GM19025 (cell line): ENCODE results near the gene FANCG.
A peak's percentile ranks its signal among the peaks of the same experiment; 100 is the strongest.

ENCODE experiments used
- ATAC-seq: cut with Tn5 transposase; IDR thresholded peaks from one replicate; pipeline ENCODE4 v1.9.1; 2021; ENCODE audit warnings: mild to moderate bottlenecking, low read depth, moderate library complexity; ENCODE audit not compliant: unreplicated experiment

The FANCG gene

DNA sequence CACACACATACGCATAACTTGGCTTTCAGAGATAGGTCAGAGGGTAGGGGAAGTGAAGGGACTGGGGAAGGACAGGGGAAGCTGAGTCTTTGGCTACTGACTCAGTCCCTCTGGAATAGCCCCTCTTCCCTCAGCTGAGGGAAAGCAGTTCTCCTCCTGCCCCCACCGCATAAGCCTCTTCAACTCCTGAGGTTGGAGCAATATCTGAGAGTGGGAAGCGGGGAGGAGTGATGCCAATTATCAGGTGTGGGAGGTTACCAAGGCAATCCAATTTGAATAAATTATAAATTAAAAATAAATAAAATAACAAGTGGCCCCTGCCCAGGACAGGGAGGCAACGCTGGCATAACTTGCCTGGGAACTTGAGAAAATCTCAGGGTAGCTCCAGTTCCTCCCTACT is 24.8 kb upstream of the FANCG start:
- ATAC-seq = no peak

DNA sequence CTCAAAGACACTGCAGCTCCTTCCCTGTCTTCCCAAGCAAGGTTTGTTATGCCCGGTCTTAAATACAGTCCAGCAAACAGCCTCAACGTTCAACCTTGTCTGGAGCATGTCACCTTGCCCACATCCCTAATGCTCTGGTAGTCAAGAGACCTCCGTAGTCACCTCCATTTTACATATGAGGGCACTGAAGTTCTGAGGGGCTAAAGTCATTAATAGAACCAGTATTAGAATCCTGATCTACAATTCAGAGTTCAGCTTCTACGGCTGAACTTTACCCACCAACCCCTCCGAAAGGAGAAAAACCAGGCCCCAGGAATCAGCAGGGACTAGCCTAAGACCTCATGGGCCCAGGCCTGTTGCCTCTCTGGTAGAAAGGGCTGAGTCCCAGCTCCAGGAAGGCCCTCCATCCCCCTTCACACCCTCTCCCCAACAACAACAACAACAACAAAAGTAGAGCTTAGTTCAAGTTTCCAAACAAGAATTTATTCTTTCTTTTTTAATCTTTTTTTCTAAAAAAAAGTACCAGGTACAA is 24.0 kb upstream of the FANCG start:
- ATAC-seq = no peak

DNA sequence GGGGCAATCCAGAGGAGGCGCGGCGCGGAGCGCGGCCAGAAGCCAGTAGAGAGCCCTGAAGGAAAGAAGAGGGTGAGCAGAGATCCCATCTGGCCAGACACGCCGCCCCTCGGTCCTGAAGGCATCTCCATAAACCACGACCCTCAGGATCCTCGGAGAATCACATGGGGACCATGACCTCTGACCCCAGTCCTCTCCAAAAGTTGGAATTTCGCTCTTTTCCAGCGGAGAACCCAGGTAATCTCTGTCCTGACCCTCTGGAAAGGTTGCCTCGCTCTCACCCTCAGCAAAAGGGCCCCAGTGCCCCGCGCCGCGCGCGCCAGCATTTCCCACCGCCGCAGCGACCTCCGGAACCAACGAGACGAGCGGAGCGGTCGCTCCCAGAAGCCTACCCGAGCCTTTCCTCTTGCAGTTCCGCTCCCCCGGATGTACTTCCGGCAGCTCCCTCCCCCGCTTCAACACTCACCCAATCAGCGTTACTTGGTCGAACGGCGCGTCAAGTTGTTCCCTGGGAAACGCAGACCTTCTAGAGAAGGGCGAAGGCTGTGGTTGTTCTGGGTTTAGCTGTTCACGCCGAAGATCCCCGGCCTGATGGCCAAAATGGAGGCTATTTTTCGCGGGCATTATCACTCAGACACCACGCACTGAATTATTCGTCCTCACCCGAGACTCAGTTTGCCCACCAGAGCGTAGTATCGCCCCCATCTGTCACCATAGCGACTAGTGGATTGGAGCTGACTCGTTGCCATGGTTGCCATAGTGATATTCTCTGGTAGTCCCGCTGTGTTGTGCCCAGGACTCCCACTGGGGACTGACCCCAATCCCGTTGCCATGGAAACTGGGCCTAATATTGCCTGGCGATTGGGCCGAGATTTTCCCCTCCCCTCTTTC is 23.3 kb upstream of the FANCG start, which contains the start of gene STOML2:
Gene STOML2 (minus strand): TSS at position 363 of the 891 bp plus-strand sequence. CDS start 37 bp downstream, at position 326.
- ATAC-seq = peak; percentile 95

DNA sequence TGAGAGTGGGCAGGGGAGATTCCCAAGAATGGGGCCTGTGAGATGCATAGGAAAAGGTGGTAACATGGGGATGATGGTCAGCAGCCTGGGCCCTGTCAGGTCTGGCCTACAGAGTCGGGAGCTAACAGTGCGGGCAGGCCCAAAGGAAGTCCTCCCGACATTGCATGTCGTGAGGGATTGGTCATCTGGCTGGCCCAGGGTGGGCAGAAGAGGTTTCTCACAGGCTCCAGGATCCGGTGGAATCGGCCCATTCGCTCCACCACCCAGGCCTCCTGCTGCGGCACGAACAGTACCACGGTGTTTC is 22.7 kb upstream of the FANCG start:
- no peak for ATAC-seq

DNA sequence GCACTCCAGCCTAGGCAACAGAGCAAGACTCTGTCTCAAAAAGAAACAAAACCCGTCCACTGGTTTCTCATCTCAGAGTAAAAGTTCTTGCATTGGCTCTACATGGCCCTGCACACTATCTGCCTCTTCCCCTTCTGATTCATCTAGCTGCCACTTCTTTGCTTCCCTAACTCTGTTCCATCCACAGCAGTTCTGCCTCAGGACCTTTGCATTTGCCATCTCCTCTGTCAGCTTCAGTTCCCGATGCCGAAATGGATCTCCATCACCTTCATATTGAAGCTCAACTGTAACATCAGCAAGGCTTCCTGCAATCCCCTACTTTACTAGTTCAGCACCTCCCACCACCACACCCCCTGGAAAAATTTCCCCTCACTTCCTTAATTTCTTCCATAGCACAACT is 17.8 kb upstream of the FANCG start:
- no peak for ATAC-seq

DNA sequence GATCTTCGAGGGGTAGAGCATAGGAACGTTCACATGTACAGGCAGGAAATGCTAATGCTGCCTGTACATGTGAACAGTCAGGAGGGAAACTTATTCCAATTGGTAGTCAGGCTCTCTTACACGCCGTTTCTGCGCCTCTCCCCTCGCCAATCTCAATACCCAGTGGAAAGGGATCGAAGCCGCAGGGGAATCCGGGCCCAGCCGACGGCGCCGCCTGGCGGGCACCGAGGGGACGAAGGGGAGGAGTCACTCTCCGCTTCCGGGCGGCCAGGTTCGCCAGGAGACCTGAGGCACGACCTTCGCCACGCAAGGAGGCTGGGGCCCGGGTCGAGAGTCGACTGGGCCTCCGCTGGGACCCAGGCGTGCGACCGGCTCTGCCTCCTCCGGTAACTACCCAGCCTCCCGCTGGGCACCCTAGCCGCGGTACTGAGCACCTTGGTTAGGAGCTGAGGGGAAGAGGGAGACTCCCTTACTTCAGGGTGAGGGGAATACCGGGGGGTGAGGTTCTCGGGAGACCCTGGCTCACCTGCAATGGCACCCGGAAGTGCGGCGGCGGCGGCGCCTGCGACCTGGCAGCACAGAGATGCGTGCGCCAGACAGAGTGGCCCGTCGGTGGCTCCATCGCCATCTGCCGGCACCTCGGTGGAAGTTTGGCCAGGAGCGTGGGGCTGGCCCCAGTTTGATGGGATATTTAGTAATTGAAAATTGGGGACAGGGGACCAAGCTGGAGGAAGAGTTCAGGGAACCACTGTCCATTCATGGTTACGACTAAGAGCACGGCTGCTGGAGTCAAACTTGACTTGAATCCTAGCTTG is 16.5 kb upstream of the FANCG start, which contains the start of gene PIGO:
Gene PIGO (minus strand): TSS at position 557 of the 815 bp plus-strand sequence. CDS start 1,026 bp downstream, outside the sequence.
- ATAC-seq = peak; percentile 82

DNA sequence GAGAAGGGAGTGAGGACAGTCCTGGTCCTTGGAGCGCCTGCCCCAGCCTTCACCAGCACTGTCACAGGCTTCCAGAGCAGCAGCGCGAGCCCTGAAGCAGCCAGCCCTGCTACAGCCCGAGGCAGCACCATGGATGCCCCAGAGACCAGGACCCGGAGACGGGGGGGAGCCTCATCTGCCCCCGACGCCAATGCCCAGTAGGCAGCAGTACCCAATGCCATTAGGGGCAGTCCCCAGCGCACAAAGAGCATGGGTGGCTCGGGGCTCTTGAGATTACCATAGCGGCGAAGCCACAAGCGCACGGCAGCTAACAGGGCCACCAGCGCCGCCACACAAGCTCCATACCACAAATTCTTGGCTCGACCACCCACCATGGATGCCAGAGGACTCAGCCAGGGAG is 11.8 kb upstream of the FANCG start:
- no peak for ATAC-seq

DNA sequence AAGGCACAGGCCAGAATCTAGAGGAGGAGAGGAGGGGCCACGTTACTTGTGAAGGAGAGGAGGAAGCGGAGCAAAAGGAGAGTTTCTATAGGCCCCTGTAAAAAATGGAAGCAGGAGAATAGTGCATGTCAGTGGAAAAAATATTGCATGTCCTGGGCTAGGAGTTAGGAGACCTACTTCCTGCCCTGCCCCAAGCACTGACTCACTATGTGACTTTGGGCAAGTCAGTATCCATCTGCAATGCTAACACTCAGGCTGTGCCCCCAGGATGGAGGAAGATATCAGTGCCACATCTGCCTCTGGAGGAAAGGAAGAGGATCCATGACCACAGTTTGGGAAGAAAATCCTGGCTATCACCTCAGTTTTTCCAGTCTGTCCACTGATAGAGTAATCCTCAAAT is 9.7 kb upstream of the FANCG start:
- ATAC-seq = no peak

DNA sequence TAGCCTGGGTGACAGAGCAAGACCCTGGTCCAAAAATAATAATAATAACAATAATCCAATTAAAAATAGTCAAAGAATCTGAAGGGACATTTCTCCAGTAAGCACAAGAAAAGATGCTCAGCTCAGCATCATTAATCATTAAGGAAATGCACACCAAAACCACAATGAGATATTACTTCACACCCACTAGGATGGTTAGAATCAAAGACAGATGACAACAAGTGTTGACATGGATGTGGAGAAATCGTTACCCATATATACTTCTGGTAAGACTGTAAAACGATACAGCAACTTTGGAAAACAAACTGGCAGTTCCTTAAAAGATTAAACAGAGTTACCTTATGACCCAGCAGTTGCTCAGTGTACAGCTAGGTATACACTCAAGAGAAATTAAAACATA is 5.3 kb upstream of the FANCG start:
- ATAC-seq = no peak

DNA sequence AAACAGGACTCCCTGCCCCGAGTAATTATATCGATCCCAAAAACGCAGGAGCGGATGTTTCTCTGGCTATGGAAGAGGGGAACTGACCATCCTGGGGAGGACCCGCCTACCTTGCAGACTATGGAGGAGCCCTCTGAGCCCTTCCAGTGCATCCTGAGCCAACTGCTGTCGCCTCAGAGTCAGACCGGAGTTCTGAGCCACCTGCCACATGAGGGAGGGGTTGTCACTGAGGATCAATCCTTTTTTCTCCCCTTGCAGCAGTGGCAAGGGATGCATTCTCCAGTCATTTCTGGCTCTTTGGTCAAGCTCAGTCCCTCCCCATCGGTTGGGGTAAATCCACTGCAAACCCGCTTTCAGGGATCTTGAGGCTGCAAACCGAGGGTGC is 709 bp downstream of the FANCG start:
- ATAC-seq = no peak

DNA sequence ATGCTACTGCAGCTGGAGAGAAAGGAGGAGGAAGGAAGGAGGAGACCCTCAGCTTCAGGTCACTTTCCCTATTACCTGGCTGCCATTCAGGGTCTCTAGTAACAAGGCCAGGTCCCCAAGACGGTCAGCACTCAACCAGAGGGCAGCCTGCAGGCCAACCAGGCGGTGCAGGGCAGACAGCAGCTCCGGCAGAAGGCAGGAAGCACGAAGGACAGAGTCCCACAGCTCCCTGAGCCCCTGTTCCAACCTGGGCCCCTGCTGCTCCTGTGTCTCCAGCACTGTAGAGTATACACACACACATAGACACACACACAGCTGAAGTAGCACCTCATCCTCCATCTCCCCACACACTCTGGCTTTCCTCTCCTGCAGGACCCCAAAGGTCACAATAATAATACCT is 1.7 kb downstream of the FANCG start:
- ATAC-seq = no peak

DNA sequence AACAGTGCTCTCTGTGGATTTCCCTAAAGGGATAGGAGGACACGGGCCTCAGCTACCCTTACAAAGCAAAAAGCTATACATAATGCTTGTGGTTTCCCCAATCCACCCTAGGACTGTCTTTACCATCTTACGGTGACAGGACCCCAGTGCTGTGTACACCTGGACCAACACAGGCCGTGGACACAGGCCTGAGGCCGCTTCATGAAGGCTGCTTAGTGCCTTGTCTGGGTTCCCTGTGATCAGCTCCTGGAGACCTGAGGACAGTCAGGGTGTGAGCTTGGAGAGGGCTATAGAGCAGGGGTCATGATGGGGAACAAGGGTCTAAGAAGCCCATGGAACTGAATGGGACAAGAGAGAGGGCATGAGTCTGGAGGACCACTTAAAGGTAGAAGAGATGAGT is 2.9 kb downstream of the FANCG start:
- no peak for ATAC-seq

DNA sequence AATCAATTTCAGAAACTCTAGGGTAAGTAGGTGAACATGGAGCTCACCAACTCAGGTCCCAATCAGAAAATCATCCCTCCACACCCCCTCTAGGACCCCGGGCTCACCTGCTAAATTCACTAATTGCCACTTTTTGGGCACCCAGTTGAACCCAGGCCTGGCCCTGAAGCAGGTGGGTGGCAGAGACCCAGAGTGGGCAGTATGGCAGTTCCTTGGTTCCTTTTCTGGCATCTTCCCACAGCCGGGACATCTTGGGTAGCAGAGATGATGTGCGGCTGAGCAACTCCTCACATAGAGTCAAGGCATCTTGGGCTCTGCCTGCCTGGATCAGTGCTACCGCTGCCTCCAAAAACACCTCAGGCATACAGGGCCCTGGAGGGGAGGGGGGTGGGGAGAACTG is 4.4 kb downstream of the FANCG start:
- no peak for ATAC-seq

DNA sequence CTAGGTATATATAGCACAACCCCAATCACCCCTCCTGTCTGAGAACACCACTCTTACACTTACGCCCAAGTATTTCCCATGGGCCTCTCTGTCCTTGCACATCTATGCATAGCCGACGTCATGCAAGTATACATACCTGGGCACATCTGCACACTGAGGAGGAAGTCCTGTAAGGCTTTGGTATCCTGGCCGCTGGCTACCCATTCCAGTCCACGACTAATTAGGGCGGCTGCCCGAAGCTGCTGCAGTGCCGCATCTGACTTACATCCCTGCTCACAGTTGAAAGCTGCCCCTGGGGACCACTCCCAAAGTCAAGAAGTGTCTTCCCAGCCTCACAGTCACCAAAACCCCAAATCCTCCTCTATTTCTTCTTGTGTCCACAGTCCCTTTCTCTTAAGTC is 5.0 kb downstream of the FANCG start:
- no peak for ATAC-seq

DNA sequence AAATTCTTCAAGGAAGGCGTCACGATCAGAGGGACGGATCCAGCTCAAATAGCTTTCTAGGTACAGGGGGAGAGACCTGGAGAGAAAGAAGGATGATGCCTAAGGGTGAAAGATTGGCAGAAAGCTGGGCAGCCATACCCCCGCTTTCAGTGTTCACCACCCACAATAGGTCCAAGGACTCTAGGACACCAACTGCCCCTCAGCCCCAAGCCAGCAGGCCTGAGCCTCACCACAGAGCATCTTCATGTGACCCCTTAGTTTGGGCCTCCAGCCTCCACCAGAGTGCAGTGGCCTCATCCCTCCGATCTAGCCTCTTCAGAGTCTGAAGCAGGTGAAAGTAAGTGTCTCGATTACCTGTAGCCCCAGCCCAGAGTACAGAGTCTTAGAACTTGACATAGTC is 5.6 kb downstream of the FANCG start:
- no peak for ATAC-seq

DNA sequence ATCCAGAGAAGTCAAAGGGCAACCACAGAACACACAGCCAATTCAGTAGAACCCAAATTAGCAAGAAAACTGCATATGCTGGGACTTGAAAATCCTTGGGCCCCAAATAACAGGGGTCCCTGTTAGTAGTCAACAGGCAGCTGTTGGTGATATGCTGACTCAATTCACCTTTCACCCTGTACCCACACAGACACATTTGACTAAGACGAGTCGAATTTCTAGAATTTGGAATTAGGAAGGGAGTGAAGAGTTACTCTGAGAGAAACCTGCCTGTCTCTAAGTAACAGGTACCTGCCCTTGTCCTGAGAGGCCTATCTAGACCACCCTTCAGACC is 6.5 kb downstream of the FANCG start:
- no peak for ATAC-seq

DNA sequence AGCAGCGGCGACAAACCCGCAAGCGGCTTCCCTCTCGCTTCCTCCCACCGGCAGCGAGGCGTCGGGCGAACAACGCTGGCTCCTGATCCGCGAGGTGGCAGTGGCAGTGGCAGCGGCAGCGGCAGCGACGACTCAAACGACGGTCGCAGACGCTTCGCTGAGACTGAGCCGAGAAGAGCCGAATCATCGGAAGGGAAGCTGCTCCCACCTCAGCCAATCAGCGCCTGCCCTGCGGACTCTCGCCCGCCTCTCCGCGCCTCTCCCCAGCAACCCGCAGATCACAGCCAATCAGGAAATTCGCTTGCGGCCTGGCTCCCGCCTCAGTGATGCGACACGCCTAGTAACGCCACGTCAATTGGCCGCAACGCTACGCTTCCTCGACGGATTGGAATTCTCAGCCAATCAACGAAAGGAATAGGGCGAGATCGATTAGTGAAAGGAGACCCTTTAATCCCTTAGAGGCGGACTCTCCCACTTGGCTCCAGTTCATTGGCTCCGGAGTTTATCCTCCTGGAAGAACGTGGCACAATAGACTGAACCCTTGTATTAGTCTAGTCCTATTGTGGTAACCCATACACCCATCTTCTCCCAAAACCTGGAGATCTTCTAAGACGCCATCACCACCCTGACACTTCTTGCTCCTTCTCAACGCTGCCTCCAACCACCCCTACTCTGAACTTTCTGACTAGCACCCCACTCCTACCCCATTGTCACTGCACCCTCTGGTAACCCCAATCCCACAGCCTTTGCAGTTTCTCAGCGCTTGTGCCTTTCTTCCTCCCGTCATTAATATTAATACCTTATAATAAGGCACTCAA is 7.1 kb downstream of the FANCG start, which contains the start of gene VCP:
Gene VCP (minus strand): TSS at position 165 of the 818 bp plus-strand sequence. CDS start 272 bp downstream, outside the sequence.
- peak; percentile 80 for ATAC-seq

DNA sequence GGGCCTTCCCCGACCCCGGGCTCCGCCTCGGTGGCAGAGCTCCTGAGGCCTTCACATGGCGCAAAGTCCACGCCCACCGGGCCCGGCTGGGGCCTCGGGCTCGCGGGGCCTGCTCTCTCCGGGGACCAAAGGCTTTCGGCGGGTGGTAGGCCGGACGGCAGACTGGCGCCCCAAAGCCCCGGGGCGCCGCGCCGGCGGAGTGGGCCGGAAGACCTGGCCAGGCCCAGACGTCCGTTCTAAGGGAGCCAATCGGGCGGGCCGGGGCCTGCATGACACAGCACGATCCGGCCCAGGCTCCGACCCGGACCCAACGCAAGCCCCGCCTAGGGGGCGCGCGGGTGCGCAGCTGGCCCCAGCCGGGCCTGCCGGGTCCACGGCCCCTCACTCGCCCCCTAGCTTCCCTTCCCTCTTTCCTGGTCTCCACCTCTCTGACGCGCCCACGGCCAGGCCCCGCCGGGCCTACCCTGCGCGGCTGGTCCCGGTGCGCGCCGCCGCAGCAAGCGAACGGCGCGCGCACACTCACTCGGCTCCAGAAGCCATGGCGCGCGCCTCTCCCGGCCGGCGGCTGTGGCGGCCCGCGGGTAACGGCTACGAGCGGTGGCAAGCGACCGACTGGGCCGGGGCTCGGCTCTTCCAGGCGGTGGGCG is 7.8 kb downstream of the FANCG start:
- ATAC-seq = peak; percentile 52

DNA sequence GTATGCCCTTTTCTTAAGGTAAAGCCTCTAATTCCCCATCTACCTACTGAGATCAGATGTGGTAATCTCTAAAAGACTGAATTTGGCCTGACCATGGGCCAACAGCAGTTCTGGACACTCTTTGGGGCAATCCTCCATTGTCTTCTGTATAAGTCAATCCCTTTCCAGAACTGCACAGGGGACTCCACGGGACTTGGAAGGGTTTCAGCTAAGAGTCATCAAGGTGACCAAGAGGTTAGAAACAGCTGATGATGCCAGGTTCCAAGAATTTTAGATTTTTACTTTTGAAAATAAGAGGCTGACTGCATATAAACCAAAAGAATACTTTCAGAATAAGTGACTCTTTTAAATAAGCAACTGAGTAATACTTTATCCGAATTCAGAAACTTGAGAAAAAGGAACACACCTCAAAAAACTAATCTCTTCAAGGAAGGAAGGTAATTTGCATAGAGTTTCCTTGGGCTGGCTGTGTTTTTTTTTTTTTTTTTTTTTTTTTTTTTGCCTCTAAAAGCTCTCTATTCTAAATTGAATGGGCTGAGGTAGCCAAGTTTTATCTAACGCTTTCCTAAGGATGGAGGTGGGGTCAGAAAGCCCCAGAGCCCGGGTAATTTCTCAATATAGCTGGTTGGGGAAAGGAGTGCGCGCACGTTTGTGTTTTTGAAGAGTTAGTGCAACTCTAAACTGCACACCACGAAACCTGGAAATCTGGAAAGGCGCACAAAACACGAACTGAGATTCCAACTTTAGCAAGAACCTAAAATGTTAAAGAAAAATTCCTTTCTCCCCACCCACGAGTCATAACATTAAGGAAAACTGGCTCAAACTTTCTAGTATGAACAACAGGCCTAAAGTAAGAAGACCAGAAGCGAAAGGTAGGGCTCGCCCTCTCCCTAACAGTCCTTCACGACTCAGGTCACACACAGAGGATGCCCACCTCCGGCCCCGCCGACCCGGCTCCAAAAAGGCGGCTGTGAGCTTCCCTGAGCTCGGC is 8.6 kb downstream of the FANCG start:
- no peak for ATAC-seq
